IPS DF 4.7 (cell line): ENCODE results near the gene CUTC.
"Not testable (repeated sequence)": the region's sequence is repeated elsewhere in the genome, so short reads cannot be mapped to it uniquely, and the experiment has no call there.

Experiments used
- DNase-seq: peaks from one replicate; pipeline ENCODE4 v3.0.0-alpha.2; 2013; ENCODE audit warnings: low spot score; ENCODE audit errors: extremely low read depth

CUTC gene

GRCh38 chr10:99732033-99732842 is at the start of gene CUTC, which contains the start of gene COX15:
TSS of gene CUTC (plus strand) at chr10:99732234. CDS start at chr10:99732349, 115 bp downstream.
TSS of gene COX15 (minus strand) at chr10:99732127. CDS start at chr10:99732049, 78 bp downstream.
- peak; percentile 92 for DNase-seq

- no peak for DNase-seq
Measured at GRCh38 chr10:99682752-99683151, 49.3 kb upstream of the CUTC start.

- no peak for DNase-seq
Measured at GRCh38 chr10:99685597-99685967, 46.5 kb upstream of the CUTC start.

- DNase-seq: no peak
Measured at GRCh38 chr10:99689461-99689860, 42.6 kb upstream of the CUTC start.

GRCh38 chr10:99693933-99694583 is 38.0 kb upstream of the CUTC start:
- DNase-seq: no peak

- DNase-seq: no peak
Measured at GRCh38 chr10:99695761-99696160, 36.3 kb upstream of the CUTC start.

- DNase-seq: no peak
Measured at GRCh38 chr10:99698504-99699080, 33.4 kb upstream of the CUTC start.

GRCh38 chr10:99700649-99701048 is 31.4 kb upstream of the CUTC start:
- no peak for DNase-seq

GRCh38 chr10:99708428-99709012 is 23.5 kb upstream of the CUTC start:
- DNase-seq: no peak

- DNase-seq: no peak
Measured at GRCh38 chr10:99709480-99710229, 22.4 kb upstream of the CUTC start.

- peak; percentile 14 for DNase-seq
Measured at GRCh38 chr10:99711129-99711719, 20.8 kb upstream of the CUTC start.

- DNase-seq: no peak
Measured at GRCh38 chr10:99714446-99714845, 17.6 kb upstream of the CUTC start.

- DNase-seq: no peak
Measured at GRCh38 chr10:99720387-99720786, 11.6 kb upstream of the CUTC start.

- no peak for DNase-seq
Measured at GRCh38 chr10:99730026-99730425, 2.0 kb upstream of the CUTC start.

- DNase-seq: no peak
Measured at GRCh38 chr10:99731306-99732032, 565 bp upstream of the CUTC start.

GRCh38 chr10:99733366-99733765 is 1.3 kb downstream of the CUTC start:
- no peak for DNase-seq

GRCh38 chr10:99734111-99734510 is 2.1 kb downstream of the CUTC start:
- not testable (repeated sequence) for DNase-seq

- DNase-seq: no peak
Measured at GRCh38 chr10:99740260-99740659, 8.2 kb downstream of the CUTC start.

- no peak for DNase-seq
Measured at GRCh38 chr10:99740933-99741559, 9.0 kb downstream of the CUTC start.

GRCh38 chr10:99742254-99742653 is 10.2 kb downstream of the CUTC start:
- DNase-seq: no peak
